ENCODE data around the gene TH. TPM values are rescaled to one million over a fixed set of nuclear protein-coding genes. Genes with fewer than 3 reads are reported as not detected.
A peak's percentile ranks its signal among the peaks of the same experiment; 100 is the strongest.
"Not testable (repeated sequence)": the region's sequence is repeated elsewhere in the genome, so short reads cannot be mapped to it uniquely, and the experiment has no call there.

The TH gene
- total RNA-seq, 1 donor from 2014 or later, result not detected

DNA sequence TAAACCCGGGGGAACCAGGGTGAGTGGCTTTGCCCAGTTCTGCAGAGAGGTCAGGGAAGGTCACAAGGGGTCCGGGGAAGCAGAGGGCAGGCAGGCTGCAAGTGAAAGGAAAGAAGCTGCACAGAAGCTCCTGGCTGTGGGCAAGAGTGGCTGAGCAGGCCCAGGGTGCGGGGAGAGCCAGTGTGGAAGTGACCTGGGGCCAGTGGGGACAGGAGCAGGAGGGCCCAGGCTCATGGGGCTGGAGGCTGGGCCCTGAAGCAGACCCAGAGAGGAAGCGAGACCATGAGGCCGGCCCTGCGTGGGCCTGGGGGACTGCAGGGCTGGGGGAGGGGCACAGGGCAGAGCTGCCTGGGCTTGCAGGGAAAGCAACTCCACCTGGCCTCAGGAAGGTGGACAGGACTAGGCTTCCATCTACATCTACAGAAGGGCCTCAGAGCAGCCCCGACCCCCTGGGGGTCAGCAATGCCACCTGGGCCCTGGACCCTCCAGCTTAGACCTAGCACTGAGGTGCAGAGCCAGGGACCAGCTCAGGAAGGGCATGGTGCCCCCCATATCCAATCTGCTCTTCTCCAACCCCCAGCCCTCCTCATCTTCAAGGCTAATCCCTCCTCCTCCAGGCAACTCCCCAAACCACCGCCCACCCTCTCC is 44.0 kb downstream of the TH start:
- Histone ChIP-seq H3K27me3 (no peaks in the 10 kb centered on the region), H3K9me3 (no peaks in the 10 kb centered on the region), H3K27ac (no peak overlapping the region), H3K4me3 (no peak overlapping the region), H3K4me1 (no peaks in the 10 kb centered on the region), H3K36me3 (no peaks in the 10 kb centered on the region)
- intact Hi-C loops (cut with DNase I), result no loop called here
- DNase-seq, result no peak
- no peak for ATAC-seq
- TF ChIP-seq, protein P1, sequence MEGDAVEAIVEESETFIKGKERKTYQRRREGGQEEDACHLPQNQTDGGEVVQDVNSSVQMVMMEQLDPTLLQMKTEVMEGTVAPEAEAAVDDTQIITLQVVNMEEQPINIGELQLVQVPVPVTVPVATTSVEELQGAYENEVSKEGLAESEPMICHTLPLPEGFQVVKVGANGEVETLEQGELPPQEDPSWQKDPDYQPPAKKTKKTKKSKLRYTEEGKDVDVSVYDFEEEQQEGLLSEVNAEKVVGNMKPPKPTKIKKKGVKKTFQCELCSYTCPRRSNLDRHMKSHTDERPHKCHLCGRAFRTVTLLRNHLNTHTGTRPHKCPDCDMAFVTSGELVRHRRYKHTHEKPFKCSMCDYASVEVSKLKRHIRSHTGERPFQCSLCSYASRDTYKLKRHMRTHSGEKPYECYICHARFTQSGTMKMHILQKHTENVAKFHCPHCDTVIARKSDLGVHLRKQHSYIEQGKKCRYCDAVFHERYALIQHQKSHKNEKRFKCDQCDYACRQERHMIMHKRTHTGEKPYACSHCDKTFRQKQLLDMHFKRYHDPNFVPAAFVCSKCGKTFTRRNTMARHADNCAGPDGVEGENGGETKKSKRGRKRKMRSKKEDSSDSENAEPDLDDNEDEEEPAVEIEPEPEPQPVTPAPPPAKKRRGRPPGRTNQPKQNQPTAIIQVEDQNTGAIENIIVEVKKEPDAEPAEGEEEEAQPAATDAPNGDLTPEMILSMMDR (IDR thresholded peaks at IDR 0.05), result no peak

DNA sequence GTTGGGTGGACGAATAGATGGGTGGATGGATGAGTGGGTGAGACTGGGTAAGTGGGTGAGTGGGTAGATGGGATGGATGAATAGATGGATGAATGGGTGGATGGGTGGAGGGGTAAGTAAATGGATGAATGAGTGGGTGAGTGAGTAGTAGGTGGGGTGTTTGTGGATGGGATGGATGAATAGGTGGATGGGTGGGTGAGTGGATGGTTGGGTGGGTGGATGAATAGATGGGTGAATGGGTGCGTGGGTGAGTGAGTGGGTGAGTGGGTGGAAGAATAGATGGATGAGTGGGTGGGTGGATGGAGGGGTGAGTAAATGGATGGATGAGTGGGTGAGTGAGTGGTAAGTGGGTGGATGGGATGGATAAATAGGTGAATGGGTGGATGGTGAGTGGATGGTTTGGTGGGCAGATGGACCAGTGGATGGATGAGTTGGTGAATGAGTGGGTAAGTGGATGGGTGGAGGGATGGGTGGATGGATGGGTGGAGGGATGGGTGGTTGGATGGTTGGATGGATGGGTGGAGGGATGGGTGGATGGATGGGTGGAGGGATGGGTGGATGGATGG is 45.0 kb downstream of the TH start:
- H3K27ac ChIP-seq, result no peak overlapping the region
- no peaks in the 10 kb centered on the region for H3K36me3 ChIP-seq
- intact Hi-C loops (cut with DNase I), result no loop called here
- no peak for ATAC-seq
- no peaks in the 10 kb centered on the region for H3K9me3 ChIP-seq
- no peak for DNase-seq
- H3K4me3 ChIP-seq, result no peak overlapping the region
- no peaks in the 10 kb centered on the region for H3K4me1 ChIP-seq
- H3K27me3 ChIP-seq, result peaks cover 2% of the 10 kb centered on the region
- TF ChIP-seq, protein P1 (IDR thresholded peaks at IDR 0.05), result no peak

DNA sequence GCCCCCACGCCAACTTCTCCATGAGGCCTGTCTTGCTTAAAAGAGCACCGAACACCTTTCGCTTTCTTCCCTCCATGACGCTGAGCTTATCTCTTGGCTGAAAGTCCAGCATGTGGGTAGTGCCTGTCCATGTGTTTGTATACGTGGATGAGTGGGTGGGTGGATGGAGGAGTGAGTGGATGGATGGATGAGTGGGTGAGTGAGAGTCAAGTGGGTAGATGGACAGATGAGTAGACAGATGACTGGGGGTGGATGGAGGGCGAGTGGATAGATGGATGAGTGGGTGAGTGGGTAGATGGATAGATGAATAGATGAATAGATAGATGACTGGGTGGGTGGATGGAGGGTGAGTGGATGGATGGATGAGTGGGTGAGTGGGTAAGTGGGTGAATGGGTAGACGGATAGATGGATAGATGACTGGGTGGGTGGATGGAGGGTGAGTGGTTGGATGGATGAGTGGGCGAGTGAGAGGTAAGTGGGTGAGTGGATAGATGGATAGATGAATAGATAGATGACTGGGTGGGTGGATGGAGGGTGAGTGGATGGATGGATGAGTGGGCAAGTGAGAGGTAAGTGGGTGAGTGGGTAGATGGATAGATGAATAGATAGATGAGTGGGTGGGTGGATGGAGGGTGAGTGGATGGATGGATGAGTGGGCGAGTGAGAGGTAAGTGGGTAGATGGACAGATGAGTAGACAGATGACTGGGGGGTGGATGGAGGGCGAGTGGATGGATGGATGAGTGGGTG is 46.7 kb downstream of the TH start:
- H3K9me3 ChIP-seq; H3K27ac ChIP-seq; DNase-seq; H3K4me3 ChIP-seq; intact Hi-C loops (cut with DNase I); H3K4me1 ChIP-seq; ATAC-seq; H3K36me3 ChIP-seq: not testable (repeated sequence)
- peaks cover 16% of the 10 kb centered on the region for H3K27me3 ChIP-seq

GRCh38 chr11:2123628-2123960 is 48.0 kb downstream of the TH start:
- Histone ChIP-seq H3K36me3 (no peaks in the 10 kb centered on the region), H3K4me3 (no peak overlapping the region), H3K9me3 (no peaks in the 10 kb centered on the region), H3K27ac (no peak overlapping the region), H3K27me3 (peaks cover 16% of the 10 kb centered on the region), H3K4me1 (no peaks in the 10 kb centered on the region)
- ATAC-seq (peak; percentile 4), DNase-seq (no peak)
- TF ChIP-seq, protein P1 (IDR thresholded peaks at IDR 0.05), result no peak
- intact Hi-C loops (cut with DNase I), result no loop called here

GRCh38 chr11:2122907-2123627 is 48.5 kb downstream of the TH start:
- no peak for ATAC-seq
- H3K4me3 ChIP-seq, result no peak overlapping the region
- intact Hi-C loops (cut with DNase I), result no loop called here
- H3K9me3 ChIP-seq, result no peaks in the 10 kb centered on the region
- H3K27me3 ChIP-seq, result peaks cover 16% of the 10 kb centered on the region
- no peaks in the 10 kb centered on the region for H3K36me3 ChIP-seq
- H3K4me1 ChIP-seq, result no peaks in the 10 kb centered on the region
- DNase-seq, result no peak
- TF ChIP-seq, protein P1 (IDR thresholded peaks at IDR 0.05), result no peak
- H3K27ac ChIP-seq, result no peak overlapping the region

All from upper lobe of right lung (tissue), 1 donor.